Esophagus muscularis mucosa (tissue), 4 donors: ENCODE data around the gene ASTL.

ENCODE experiments used
- CTCF ChIP-seq, 3 experiments: fragments of 200-600 bp in 2 of 3; fragments of 450-650 bp in 1 of 3; sonication (generic) in 2 of 3; IDR thresholded peaks; one replicate each; pipeline ENCODE4 v1.5.1; 2017 to 2019; ENCODE audit warnings: antibody characterized with exemption in 3 of 3, mild to moderate bottlenecking in 2 of 3, moderate library complexity in 1 of 3
- EP300 ChIP-seq: sonication (generic); formaldehyde crosslinking; IDR thresholded peaks from one replicate; pipeline ENCODE4 v1.6.1; 2017; ENCODE audit warnings: antibody characterized with exemption
- POLR2AphosphoS5 ChIP-seq, 2 donors: sonication (generic); formaldehyde crosslinking; IDR thresholded peaks; one replicate each; pipeline ENCODE4 v1.6.1; 2017; ENCODE audit warnings: antibody characterized with exemption in 2 of 2

GRCh38 chr2:96117701-96118588, 20.4 kb downstream of the ASTL start:
- no peak for TF ChIP-seq CTCF (IDR thresholded peaks at IDR 0.05)
- no peak for TF ChIP-seq EP300
- TF ChIP-seq POLR2AphosphoS5 (IDR thresholded peaks at IDR 0.05): no peak
